Measurements from ENCODE around the gene MFGE8.

- TF ChIP-seq POLR2AphosphoS5 (IDR thresholded peaks at IDR 0.05) (no peak), POLR2A (IDR thresholded peaks at IDR 0.05) (no peak)
These were observed 19.7 kb upstream of the MFGE8 start for GRCh38 chr15:88932875-88933330.
